Stimulated activated CD4-positive, alpha-beta T cell treated with anti-CD3 and anti-CD28 coated beads, Interleukin-1b, Interleukin-23, amount 100 ng/mL, for 24 hours (primary cell): ENCODE results near the gene VPS18.
A peak's percentile ranks its signal among the peaks of the same experiment; 100 is the strongest.
"Not testable (repeated sequence)": the region's sequence is repeated elsewhere in the genome, so short reads cannot be mapped to it uniquely, and the experiment has no call there.

Experiments
- DNase-seq, 4 experiments: peaks; one replicate each; pipeline ENCODE4 v3.0.0-alpha.2; 2020; ENCODE audit warnings: low read depth in 4 of 4, low spot score in 1 of 4

The VPS18 gene, protein sequence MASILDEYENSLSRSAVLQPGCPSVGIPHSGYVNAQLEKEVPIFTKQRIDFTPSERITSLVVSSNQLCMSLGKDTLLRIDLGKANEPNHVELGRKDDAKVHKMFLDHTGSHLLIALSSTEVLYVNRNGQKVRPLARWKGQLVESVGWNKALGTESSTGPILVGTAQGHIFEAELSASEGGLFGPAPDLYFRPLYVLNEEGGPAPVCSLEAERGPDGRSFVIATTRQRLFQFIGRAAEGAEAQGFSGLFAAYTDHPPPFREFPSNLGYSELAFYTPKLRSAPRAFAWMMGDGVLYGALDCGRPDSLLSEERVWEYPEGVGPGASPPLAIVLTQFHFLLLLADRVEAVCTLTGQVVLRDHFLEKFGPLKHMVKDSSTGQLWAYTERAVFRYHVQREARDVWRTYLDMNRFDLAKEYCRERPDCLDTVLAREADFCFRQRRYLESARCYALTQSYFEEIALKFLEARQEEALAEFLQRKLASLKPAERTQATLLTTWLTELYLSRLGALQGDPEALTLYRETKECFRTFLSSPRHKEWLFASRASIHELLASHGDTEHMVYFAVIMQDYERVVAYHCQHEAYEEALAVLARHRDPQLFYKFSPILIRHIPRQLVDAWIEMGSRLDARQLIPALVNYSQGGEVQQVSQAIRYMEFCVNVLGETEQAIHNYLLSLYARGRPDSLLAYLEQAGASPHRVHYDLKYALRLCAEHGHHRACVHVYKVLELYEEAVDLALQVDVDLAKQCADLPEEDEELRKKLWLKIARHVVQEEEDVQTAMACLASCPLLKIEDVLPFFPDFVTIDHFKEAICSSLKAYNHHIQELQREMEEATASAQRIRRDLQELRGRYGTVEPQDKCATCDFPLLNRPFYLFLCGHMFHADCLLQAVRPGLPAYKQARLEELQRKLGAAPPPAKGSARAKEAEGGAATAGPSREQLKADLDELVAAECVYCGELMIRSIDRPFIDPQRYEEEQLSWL

DNA sequence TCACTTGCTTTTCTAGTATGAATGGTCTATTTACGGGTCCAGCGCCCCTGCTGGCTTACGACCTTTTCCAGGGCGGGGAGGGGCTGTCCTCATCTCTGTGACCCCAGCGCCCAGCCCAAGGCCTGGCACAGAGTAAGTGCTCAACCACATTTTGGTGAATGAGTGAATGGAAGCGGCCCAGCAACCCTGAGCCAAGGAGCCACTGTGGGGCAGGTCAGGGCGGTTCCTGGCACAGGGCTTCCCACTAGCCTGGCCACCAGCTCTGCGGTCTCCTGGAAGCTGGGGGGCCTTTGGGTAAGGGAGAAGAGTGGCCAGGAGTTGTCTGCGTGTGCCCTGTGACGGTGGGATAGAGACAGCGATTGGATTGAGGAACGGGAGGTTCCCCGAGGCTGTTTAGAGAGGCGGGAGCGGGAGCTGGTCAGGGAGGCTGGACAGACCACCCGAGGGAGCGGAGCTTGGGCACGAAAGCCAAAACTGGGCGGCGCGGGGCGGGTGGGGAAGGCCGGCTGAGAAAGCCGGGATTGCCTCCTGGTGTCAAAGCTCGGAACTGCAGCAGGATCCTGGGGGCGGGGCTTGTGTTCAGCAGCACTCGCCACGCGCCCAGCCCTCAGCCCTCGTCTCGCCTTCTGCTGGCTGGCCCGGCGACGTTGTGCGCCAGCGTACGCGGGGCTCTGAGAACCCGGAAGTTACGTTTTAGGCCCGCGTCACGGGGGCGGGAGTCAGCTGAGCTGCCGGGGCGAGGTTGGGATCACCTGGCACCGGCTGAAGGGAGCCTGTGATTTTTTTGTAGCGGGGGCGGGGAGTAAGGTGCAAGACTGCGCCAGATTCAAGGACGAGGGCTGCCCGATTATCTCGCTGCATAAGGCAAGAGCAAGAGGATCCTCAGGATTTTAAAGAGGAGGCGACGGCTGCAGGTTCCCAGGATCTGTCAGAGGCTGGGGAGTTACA, at the start of gene VPS18:
TSS of gene VPS18 (plus strand) at position 718 of the 948 bp plus-strand sequence. CDS start 319 bp downstream, outside the sequence.
- peak; percentile 98 to 100 (median 98) for DNase-seq

DNA sequence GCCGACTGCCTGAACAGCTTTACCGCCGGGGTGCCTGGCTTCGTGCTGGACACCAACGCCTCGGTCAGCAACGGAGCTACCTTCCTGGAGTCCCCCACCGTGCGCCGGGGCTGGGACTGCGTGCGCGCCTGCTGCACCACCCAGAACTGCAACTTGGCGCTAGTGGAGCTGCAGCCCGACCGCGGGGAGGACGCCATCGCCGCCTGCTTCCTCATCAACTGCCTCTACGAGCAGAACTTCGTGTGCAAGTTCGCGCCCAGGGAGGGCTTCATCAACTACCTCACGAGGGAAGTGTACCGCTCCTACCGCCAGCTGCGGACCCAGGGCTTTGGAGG, 49.6 kb upstream of the VPS18 start:
- DNase-seq, result peak in 2 of 4 experiments; percentile 20 to 21

DNA sequence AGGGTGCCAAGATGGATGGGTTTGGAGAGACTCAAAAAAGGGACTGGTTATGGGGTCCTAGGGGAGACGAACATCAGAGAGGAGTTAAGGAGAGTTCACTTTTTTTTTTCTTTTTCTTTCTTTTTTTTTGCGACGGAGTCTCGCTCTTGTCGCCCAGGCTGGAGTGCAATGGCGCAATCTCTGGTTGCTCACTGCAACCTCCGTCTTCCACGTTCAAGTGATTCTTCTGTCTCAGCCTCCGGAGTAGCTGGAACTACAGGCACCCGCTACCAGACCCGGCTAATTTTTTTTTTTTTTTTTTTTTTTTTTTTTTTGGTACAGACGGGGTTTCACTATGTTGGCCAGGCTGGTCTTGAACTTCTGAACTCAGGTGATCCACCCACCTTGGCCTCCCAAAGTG, 49.2 kb upstream of the VPS18 start:
- no peak for DNase-seq

DNA sequence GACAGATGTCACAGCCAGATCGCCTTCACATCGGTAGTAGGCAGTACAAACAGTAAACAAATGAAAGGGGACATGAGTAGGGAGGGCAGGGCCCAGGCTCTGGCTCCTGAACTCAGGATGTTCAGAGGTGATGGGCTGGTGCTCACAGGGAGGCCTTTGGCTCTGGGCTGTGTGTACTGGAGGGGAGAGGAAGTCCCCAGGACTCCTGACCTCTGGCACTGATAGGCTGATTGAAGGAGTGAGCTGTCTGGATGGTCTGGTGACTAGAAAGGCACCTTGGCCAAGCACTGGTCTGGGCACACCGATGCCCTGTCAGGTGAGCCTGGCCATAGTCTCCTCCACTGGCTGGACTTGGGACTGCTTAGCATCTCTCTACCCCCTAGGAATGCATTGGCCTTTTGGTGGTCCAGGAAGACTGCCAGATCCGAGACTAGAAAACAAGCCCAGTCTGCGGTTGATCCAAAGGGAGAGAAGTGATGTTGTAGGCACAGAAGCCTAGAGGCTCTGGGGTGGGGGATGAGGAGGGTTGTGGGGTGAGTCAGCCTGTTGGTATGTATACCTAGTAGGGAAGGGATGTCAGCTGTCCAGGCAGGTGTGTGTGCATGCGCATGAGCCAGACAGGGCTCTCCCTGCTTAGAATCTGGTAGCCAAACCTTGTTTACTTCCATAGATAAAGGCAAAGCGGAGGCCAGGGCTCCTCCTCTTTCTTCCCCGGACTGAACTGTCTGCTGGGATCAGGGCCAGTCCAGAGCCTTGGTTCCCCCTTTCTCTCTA, 48.6 kb upstream of the VPS18 start:
- no peak for DNase-seq

DNA sequence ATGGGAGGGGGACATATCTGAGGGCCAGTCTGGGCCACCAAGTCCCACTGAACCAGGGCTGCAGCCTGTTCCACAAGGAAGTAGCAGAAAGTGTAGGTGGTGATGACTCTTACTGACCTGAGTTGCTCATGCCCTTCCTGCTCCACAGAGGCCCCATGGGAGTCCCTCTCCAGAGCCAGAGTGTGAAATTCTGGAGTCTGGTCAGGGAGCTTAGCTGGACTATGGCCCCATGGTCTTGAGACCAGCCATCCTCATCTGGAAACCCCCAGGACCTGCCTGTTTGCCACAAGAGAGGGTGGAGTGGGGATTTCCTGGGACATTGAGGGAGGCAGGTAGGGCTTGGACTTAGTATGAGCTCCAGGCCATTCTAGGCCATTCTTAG, 47.4 kb upstream of the VPS18 start:
- no peak for DNase-seq

DNA sequence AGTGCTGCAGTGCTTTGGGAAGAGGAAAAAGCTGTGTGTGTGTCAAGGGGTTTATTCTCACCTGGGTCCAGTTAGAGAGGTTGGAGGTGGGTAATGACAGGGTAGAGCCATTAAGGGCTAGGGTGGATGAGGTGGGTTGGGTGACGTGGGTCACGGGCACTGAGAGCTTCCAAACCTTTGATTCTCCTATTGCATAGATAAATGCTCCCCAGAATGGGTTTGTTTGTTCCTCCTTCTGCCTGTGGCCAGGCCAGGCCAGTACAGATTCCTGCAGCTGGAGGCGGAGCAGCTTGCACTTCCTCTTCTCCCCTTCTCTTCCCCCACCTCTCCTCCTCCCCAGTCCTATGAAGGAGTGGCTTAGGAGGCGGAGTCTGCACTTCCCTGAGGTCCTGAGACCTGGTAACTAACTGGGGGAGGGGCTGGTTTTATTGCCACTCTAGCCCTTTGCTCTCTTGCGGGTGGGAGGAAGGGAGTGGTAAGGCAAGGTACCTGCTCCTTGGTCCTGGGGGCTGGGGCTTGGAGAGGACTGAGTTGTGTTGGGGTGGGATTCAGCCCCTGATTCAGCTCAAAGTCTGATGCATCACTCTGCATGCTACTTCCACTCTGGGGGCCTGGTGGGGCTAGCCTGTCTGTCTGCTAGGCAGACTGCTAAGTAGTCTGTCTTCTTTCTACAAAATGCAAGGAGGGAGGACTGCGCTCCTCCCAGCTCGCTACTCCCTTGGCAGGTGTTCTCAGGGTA, 46.9 kb upstream of the VPS18 start:
- no peak for DNase-seq

DNA sequence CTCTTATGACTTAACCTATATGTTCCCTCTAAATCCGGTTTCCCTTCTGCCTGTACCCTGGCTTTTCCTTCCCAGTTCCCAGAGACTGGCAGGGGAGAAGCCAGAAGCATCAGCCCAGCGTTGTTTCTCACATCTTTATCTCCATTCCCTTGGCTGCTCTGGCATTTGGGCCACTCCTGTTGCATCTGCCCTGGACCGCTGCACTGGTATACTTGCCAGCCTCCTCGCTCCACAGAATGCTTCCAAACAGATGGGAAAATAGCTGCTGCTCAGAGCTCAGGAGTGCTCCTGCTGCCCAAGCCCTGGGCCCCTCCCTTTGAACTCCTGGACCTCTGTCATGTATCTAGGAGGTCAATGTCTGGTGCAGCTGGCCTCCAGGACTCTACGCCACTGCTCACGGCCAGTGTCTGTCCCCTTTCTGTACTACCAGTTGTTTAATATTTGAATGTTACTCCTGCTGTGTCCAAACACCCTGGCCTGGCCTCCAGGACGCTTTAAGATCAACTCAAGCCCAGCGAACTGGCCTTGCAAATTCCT, 43.6 kb upstream of the VPS18 start:
- no peak for DNase-seq

DNA sequence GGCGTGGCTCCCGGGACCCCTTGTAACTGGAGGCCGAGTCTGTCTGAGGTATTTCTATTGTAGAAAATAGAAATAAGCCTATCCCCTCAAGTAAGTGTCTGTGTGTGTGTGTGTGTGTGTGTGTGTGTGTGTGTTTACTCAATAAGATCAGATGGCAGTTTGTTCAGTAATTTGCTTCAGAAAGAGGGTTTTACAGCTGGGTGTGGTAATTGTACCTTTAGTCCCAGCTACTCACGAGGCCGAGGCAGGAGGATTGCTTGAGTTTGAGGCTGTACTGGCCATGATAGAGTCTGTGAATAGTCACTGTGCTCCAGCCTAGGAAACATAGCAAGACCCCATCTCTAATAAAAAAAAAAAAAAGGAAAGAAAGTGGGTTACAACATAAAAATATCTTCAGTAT, 41.7 kb upstream of the VPS18 start:
- DNase-seq, result no peak

DNA sequence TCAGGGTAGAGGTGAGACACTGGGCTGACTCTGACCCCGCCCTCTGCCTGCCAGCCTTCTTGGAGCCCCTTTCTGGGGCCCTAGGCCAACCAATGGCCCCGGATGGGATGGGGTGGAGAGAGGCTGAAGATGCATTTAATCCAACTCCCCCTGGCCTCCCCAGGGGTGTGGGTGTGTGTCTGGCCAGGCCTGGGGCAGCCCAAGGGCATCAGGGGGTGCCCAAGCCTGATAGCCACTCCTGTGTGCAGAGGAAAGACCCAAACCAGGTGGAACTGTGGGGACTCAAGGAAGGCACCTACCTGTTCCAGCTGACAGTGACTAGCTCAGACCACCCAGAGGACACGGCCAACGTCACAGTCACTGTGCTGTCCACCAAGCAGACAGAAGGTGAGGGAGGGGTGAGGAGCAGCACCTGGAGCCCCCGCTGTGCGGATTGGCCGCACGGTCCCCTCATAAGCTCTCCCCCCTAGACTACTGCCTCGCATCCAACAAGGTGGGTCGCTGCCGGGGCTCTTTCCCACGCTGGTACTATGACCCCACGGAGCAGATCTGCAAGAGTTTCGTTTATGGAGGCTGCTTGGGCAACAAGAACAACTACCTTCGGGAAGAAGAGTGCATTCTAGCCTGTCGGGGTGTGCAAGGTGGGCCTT, 40.9 kb upstream of the VPS18 start:
- DNase-seq, result no peak

DNA sequence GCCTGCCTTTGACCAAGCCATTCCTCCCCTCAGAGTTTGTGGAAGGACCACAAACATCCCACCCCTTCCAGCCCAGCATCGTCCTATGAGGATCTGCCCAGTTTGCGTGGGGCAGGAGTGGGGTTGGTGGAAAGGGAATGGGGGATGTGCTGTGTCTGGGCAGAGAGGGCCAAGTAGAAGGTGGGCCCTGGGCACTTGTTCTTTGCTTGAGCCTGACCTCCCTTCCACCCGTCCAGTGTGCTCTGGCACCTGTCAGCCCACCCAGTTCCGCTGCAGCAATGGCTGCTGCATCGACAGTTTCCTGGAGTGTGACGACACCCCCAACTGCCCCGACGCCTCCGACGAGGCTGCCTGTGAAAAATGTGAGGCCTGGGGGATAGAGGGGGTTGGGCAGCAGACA, 40.1 kb upstream of the VPS18 start:
- DNase-seq, result no peak

DNA sequence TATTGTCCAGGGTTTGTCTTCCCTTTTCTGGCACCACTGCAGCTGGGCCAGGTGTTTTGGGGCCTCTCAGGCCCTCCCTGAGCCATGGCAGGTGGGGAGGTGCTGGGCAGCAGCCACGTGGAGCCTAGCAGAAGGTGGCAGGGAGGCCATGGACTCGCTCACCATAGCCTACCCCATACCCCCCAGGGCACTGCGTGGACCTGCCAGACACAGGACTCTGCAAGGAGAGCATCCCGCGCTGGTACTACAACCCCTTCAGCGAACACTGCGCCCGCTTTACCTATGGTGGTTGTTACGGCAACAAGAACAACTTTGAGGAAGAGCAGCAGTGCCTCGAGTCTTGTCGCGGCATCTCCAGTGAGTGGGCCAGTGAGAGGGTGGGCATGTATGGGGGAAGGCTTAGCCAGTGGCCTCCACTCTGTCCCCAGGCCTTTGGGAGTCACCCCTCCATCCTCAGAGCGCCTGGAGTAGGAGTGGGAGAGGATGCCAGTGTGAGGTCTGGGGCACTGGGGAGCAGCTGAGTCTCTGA, 38.5 kb upstream of the VPS18 start:
- DNase-seq, result no peak

DNA sequence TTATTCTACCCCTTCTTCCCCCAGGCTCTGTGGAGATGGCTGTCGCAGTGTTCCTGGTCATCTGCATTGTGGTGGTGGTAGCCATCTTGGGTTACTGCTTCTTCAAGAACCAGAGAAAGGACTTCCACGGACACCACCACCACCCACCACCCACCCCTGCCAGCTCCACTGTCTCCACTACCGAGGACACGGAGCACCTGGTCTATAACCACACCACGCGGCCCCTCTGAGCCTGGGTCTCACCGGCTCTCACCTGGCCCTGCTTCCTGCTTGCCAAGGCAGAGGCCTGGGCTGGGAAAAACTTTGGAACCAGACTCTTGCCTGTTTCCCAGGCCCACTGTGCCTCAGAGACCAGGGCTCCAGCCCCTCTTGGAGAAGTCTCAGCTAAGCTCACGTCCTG, 37.5 kb upstream of the VPS18 start:
- DNase-seq, result no peak

DNA sequence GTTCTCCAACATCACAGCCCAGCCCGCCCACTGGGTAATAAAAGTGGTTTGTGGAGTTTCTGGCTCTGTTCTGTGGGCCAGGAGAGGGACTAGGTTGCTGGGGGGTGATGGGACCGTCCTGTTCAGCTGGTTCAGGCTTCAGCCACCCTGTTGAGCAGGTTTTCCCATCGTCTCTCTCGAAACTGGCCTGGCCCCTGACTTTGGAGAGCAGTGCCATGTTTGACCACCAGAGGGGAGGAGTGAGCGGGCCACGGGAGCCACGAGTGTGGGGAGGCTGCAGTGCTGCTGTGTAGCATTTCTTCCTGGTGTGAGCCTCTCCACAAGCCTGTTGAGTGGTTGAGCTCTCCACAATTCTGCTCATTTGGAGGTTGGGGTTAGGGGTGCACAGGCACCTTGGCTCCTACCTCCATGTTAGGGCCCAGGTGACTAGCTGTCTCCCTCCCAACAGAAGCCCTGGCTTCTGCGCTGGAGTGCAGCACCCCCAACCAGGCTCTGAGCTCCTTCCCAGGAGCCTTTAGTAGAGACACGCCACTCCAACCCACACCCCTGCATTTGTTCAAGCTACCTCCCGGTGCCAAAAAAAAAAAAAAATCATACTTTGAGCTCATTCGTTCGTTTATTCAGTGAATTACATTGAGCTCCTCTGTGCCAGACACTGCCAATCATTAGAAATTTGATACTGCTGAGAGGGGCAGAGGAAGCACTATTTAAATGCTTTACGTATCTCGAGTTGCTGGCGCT, 36.5 kb upstream of the VPS18 start:
- peak; percentile 56 to 78 (median 66) for DNase-seq

DNA sequence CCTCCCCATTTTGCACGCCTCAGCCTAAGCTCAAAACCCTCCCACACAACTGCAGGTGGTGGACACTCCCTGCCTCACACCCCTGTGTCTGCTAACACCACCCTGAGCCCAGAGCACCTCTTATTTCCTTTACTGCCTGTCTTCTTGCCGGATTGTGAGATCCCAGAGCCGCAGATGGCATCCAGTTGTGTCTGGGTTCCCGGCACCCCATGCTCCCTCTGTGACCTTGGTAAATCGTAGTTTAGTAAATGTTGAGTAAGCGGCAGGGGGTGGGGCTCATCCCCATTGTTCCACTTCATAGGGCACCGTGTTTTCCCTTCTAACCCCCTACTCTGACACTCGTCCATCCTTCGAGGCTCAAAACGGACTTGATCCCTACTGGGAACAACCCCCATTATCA, 35.5 kb upstream of the VPS18 start:
- no peak for DNase-seq

DNA sequence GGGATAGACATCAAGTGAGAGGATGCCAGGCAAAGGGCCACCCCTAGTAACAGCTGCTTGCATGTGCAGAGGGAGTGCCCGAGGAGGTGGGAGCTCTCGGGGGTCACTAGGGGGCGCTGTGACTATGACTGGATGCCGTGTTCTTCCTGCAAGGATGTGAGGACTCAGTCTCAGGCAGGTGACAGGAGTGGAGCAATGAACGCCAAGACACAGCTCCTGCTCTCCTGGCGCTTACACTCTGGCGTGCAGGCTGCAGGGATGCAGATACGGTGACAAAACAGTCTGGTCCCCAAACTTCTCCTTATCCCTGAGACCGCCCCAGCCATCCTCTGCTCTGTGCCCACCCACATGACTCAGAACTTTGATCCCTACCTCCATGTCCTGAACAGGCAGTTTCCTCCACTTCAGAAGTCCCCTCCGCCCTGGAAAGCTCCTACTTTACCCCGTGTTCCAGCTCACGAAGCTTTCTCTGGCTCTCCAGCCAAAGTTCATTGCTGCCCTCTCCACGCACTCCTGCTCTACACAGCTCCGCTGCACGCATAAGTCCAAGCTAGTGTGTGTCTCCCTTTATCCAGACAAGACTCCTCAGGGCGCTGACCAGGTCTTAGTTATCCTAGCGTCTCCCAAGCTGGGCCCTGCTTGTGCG, 34.9 kb upstream of the VPS18 start:
- DNase-seq, result peak; percentile 77 to 91 (median 83)

DNA sequence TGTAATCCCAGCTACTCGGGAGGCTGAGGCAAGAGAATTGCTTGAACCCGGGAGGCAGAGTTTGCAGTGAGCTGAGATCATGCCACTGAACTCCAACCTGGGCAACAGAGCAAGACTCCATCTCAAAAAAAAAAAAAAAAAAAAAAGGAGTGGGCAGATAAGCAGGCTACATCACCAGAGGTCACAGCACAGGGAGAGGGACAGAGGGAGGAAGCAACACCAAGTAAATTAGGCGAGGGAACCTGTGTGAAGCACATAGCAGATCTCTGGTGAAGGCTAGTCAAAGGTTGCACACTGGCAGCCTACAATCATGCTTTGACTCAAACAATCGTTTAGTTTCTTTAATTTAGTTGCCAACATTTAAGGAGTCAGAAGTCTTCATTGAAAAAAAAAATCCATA, 33.1 kb upstream of the VPS18 start:
- not testable (repeated sequence) for DNase-seq

DNA sequence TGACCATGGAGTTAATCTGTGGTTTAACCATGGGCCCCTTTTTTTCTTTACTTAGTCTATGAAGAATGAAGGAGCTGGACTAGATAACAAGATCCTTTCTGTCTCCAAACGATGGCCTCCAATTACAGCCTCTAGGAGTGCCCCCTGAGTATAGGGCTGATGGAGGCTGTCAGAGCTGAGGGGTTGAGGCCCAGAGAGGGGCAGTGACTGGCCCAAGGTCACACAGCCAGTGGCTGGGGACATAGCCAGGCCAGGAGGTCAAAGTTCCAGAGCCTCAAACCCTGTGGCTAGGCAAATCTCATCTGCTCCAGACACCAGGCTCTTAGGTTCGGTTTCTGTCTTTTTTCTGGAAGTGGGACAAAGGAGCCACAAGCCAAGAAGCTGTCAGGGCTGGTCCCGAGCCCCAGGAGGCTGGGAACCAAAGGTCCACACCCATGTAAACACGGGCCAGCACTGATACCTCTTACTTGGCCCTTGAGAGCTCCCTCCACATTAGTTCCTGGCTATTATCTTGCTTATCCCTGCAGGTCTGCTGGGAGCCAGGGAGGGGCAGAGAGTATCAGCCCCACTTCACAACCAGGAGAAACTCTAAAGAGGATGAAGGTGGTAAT, 30.5 kb upstream of the VPS18 start:
- no peak for DNase-seq
